Stimulated activated CD4-positive, alpha-beta T cell treated with anti-CD3 and anti-CD28 coated beads, TNF-alpha, amount 100 ng/mL, for 4 hours (primary cell): ENCODE measurements around the gene ADSL.
"Not testable (repeated sequence)": the region's sequence is repeated elsewhere in the genome, so short reads cannot be mapped to it uniquely, and the experiment has no call there.

Experiments used
- DNase-seq, 3 experiments: peaks; one replicate each; pipeline ENCODE4 v3.0.0-alpha.2; 2020; ENCODE audit warnings: low read depth in 3 of 3

ADSL gene

GRCh38 chr22:40368016-40368415 is 21.7 kb downstream of the ADSL start:
- DNase-seq = no peak

- DNase-seq = no peak
Observed at GRCh38 chr22:40368836-40369235, 22.5 kb downstream of the ADSL start.

DNA sequence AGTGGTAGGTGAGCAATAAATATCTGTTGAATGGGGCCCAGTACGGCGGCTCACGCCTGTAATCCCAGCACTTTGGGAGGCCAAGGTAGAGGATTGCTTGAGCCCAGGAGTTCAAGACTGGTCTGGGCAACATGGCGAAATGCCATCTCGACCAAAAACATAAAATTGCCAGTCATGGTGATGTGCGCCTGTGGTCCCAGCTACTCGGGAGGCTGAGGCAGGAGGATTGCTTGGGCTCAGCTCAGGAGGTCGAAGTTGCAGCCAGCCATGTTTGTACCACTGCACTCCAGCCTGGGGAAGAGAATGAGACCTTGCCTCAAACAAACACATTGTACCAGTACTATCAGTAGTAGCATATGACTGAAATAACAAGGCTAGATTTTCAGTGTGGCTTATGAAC is 28.3 kb downstream of the ADSL start:
- no peak for DNase-seq

DNA sequence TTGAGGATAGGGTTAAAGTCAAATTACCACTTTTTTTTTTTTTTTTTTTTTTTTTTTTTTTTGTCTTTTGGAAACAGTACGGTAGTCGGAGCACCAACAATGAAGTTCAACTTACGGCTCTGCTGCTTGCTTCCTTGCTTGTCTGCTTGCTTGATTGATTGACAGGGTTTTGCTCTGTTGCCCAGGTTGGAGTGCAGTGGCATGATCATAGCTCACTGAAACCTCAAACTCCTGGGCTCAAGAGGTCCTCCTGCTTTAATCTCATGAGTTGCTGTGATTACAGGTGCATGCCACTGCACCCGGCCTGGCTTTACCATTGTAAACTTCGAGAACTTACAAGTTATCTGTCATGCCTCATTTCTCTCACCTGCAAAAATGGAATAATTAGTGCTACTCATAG is 29.8 kb downstream of the ADSL start:
- DNase-seq = no peak

DNA sequence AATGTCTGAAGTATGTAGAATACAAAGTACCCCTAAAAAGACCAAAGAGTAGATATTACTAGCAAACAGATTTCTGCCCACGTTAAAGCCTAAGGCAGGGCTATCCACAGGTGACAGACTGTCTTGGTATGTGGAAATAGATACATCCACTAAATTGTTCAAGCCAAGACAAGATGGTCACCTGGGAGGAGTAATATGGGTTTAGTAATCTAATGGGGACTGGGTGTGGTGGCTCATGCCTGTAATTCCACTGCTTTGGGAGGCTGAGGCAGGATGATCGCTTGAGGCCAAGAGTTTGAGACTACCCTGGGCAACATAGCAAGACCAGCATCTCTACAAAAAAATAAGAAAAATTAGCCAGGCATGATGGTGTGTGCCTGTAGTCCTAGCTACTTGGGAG is 31.6 kb downstream of the ADSL start:
- no peak for DNase-seq

DNA sequence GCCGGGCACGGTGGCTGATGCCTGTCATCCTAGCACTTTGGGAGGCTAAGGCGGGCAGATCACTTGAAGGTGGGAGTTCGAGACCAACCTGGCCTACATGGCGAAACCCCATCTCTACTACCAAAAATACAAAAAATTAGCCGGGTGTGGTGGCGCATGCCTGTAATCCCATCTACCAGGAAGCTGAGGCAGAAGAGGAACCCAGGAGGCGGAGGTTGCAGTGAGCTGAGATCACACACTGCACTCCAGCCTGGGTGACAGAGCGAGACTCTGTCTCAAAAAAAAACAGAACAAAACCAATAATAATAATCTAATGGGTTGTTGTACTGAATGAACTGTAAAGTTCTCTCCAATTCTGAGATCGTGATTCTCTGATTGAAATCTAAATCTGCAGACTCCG is 32.1 kb downstream of the ADSL start:
- DNase-seq = not testable (repeated sequence)

DNA sequence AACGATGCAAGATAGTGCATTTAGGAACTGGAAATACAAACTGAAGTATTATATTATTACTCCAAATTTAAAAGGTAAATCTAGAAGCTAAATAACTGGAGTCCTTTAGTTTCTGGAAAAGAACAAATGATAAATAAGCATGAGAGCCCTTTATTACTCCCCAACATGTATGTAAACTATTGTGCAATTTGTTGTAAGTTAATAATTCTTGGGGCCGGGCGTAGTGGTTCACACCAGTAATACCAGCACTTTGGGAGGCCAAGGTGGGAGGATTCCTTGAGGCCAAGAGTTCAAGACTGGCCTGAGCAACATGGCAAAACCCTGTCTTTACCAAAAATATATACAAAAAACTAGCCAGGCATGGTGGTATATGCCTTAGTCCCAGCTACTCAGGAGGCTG is 35.2 kb downstream of the ADSL start:
- no peak for DNase-seq

DNA sequence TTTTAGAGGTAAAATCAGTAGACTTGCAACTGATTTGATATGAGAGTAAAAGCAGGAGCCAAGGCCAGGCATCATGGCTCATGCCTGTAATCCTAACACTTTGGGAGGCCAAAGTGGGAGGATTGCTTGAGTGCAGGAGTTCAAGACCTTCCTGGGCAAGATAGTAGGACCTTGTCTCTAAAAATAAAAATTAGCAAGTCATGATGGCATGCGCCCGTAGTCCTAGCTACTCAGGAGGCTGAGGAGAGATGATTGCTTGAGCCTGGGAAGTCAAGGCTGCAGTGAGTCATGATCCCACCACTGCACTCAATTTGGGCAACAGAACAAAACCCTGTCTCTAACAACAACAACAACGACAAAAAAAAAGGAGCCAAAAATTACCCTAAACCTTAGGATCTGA is 37.6 kb downstream of the ADSL start:
- no peak for DNase-seq

GRCh38 chr22:40385036-40385782 is 38.9 kb downstream of the ADSL start:
- peak in 1 of 3 experiments; percentile 12 for DNase-seq

DNA sequence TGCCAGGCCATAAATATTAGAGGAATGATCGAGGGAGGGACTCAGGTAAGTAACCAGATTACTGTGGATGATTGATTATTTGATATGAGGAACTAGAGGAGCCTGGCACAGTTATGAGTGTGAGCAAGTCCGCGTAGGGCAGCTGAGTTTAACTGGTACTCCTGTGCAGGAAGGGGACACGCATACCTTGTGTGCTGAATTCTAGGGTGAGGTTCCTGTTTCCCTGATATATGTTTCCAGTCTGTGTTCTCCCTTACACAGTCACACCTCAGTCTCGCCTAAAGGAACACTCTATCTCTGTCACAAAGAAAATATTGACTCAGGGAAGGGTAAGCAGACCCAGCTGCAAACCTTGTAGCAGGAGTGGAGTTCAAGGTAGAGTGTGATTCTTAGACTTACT is 41.4 kb downstream of the ADSL start:
- no peak for DNase-seq

DNA sequence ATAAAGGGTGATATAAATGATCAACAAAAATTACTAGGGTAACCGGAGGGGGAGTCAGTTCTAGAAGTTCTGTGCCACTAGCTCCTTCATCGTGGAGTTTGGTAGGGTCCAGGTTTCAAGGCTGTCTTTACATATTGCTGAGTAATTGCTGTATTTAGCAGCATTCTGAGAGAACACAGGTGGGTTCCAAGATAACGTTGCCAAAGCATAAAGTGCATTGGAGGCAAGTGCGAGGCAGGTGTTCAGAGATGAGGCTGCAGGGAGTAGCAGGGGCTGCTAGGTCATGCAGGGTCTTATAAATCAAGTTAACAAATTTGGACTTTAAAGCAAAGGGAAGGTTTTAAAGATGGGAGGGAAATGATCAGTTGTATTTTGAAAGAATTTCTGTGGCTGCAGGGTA is 41.9 kb downstream of the ADSL start:
- no peak for DNase-seq

DNA sequence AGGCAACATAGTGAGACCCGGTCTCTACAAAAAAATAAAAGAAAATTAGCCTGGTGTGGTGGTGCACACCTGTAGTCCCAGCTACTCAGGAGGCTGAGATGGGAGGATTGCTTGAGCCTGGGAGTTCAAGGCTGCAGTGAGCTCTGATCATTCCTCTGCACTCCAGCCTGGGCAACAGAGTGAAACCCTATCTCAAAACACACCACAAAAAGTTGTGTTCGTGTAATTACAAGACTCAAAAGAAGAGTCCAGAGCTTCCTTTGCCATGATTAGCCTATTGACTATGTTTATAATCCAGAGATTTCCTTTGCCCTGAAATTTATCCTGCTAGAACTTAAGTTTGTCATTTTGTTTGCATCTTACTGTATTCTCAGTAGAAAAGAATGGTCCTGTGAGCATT is 45.1 kb downstream of the ADSL start:
- no peak for DNase-seq

GRCh38 chr22:40392618-40393017 is 46.3 kb downstream of the ADSL start:
- no peak for DNase-seq

DNA sequence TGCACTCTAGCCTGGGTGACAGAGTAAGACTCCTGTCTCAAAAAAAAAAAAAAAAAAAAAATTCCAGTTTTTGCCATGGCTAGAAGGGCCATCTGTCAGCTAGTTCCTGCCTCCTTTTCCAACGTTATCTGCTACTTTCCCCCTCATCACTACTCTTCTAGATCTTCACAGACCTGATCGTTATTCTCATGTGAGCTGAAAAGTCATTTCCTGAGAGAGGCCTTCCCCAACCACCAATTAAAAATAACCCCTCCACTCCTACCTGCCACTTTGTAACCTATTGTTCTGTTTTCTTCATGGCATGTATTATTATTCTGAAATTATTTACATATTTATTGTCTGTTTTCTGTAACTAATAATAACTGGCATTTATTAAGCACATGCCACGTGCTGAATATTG is 48.3 kb downstream of the ADSL start:
- no peak for DNase-seq

DNA sequence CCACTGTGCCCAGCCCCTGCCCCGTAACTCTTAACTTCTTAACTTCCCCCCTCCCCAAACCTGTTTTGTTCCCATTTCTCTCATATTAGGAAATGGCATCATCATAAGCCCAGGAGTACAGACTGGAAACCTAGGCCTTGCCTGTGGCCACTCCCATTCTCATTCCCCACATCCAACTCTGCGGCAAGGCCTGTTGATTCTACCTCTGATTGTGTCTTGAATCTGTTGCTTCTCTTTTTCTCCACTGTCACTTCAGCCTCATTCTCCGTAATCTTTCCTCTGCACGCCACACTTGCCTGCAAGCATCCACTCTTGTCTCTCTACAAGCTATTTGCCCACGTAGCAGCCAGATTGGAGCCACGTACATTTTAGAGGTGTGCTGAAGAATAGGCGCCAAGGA is 49.3 kb downstream of the ADSL start:
- DNase-seq = no peak

DNA sequence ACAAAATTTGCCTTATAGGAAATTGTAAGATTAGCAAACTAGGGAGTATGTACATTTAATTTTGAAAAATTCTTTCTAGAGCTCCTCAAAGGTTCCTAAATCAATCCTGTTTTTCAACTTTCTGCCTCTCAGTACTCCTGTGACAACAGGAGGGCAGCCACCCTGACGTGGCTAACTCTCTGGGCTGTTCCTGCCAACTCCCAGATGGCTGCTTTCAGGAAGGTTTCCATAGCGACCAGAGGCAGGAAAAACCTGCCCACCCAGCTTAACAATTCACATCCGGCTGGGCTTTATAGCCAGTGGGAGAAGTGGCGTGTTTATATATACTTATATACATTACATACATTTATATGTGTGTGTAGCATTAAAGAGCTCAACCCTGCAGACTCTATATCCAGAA is 50.6 kb downstream of the ADSL start:
- DNase-seq = no peak

- no peak for DNase-seq
Observed at GRCh38 chr22:40397396-40397795, 51.1 kb downstream of the ADSL start.

- DNase-seq = no peak
Observed at GRCh38 chr22:40399621-40400020, 53.3 kb downstream of the ADSL start.

DNA sequence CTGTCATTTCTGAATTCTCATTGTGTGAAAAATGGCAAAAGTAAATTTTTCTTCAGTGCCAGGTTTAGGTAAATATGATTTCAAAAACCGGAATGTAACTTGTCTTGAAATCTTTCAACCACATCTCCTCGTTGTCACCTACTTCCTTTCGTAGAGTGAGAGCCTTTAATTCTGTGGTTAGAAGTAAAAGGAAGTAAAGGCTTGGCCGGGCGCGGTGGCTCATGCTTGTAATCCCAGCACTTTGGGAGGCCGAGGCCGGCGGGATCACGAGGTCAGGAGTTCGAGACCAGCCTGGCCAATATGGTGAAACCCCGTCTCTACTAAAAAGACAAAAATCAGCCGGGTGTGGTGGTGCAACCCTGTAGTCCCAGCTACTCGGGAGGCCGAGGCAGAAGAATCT is 53.9 kb downstream of the ADSL start:
- no peak for DNase-seq

GRCh38 chr22:40401532-40401931 is 55.2 kb downstream of the ADSL start:
- DNase-seq = peak in 2 of 3 experiments; percentile 21 to 36

- no peak for DNase-seq
Observed at GRCh38 chr22:40401981-40402406, 55.7 kb downstream of the ADSL start.

- DNase-seq = no peak
Observed at GRCh38 chr22:40403141-40403540, 56.8 kb downstream of the ADSL start.

DNA sequence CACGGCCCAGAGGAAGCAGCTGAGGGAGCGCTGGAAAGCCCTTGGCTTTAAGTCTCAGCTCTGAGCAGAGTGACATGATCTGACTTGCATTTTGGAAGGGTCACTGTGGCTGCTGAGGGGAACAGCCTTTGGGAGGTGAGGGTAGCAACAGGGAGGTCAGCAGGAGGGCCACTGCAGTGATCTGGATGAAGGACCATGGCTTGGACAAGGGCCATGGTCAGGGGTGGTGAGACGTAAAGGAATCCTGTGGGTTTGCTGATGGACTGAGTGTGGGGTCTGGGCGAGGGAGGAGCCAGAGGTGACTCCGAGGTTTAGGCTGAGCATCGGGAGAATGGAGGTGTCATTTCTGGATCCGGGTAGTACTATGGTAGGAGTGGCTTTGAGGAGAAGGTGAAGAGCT is 57.4 kb downstream of the ADSL start:
- DNase-seq = no peak
